HG03095 (cell line): ENCODE data around the gene ZNF532.

Source experiments
- ATAC-seq: cut with Tn5 transposase; IDR thresholded peaks from one replicate; pipeline ENCODE4 v1.9.1; 2021; ENCODE audit warnings: moderate library complexity; ENCODE audit not compliant: unreplicated experiment

ZNF532 gene

DNA sequence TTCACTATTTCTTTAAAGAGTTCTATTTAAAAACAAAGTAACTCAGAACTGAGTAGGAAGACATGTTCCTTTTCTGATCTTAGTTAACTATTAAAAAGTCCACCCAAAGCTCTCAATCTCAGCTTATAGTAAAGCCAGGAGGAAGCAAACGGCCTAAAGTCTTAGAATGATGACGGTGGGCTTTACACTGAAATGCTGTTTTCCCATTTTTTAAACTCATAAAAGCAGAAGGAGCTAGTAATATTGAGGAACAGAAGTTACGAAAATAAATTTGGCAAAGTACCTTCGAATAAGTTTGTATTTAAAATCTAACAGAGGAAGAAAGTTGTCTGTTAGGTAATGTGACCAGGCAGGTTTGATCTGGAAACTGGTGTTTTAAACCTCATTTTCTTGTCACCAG, 111.1 kb downstream of the ZNF532 start:
- ATAC-seq = no peak

DNA sequence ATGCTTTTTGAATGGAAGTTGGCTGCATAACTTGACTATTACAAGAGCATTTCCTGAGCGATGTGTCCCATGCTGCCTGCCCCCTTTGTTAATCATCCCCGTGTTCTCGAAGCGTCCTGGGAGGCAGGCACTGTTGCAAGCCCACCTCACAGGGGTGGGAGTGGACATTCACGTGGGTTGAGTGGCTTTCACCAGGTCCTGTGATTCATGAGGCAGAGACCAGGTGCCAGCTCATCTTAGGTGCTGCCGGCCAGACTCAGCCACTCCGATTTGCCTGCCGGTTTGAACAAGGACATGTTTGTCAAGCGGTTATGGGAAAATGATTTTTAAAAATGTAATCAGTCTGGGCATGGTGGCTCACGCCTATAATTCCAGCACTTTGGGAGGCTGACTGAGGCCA, 112.5 kb downstream of the ZNF532 start:
- ATAC-seq = no peak

DNA sequence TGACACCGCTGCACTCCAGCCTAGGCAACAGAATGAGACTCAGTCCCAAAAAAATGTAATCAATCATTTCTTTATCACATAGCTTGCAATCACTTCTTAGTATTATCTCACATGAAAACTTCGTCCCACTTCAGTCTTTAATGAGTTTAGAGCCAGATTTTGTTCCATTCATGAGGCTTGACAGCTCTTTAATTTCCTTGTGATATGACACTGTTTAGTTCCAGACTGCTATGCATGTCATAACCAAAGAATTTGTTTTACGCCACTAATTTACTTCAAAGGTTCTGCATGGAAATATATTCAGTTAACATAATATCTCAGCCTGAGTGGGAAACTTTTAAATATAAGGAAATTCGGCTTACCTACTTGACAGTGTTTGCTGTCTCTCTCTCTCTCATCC, 113.1 kb downstream of the ZNF532 start:
- no peak for ATAC-seq

DNA sequence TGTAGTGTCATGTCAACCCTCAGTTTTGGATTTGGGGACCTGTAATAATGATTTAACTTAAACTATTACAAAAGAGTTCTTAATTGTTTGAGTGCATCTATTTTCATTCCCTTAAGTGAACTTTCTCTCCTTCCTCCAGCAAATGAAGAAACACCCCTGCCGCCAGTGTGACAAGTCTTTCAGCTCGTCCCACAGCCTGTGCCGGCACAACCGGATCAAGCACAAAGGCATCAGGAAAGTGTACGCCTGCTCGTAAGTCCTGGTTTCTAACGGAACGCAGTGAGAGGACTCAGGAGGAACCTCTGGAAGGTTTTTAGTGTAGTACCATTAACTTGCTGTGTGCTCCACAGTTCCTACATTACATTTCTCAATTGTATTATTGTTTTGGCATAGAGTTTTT, 114.2 kb downstream of the ZNF532 start:
- no peak for ATAC-seq

DNA sequence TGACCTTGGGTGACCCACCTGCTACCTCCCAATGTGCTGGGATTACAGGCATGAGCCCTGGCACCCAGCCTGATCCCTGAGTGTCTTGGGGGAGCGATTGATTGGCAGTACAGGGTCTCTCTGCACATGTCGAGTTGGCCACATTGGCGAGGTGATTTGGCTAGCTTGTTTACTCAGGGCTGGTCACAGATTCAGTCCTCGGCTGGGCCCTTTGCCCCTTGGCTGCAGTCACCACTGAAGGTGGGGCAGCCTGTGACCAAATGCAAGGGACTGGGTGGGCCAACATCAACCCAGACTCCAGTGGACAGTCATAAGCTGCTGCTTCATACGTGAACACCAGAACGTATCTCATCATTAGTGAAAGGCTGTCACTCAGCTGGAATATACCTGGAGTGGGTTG, 114.9 kb downstream of the ZNF532 start:
- ATAC-seq = no peak

DNA sequence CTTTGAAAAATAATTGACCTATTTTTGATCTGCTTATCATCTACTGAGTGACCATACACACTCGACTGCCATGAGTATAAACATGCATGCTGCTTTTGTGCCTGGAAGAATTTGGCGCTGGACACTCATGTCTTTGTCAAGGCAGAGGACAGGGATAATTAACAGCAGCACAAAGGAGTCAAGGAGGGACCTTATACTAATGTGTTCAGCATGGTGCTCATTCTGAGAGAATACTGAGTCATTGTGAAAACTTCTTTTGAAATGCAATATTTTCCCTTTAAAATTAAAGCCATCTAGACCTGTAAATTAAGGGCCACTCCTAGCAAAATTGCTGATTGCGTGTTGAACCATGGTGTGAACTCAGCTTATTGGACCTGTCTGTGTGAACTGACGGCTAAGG, 116.3 kb downstream of the ZNF532 start:
- ATAC-seq = no peak

DNA sequence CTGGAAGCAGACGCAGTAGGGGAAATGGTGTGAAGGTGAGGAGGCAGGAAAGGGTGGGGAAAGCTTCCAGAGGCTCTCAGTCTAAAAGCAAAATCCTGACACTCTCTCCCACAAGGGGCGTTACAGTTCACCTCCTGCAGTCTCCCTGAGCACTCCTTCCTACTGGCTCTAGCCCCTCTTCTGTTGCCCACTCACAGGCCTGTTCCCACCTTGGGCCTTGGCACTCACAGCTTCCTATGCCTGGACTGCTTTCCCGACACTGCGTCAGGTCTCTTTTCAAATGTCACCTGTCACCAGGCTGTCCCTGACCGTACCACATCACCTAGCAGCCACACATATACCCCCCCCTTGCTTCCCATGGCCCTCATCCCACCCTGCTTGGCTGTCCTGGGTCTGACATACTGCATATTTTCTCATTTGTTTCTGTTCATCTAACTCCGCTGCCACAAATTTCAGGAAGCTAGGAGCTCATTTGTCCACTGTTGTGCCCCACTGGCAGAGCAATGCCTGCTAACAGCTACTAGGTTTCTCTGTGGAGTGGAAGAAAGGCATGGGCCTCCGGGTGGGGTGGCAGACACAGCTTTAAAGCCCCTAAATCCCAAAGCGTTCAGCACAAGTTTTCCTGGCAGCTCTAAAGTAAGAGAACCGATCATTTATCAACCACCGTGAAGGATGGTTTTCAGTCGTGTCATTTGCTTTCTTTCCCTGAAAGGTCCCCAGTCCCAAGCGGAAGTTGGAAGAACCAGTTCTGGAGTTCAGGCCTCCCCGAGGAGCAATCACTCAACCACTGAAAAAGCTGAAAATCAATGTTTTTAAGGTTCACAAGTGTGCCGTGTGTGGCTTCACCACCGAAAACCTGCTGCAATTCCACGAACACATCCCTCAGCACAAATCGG, 118.8 kb downstream of the ZNF532 start:
- no peak for ATAC-seq

DNA sequence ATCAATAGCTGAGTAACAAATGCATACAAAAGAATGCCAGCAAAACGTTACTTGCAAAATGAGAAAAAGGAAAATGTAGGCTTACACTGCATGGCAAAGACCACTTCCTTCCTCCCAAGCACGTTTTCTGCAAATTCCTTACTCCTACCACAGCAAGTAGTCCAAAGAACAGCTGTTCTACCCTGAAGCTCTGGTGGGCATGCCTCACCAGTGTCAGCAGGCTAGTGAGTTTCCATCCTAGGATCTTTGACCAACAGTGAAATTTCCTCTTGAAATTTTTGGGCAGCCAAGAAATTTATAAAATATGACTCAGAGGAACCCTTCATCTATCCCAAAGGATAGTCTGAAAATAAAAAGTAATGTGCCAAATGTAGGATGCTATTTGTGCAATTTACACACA, 123.9 kb downstream of the ZNF532 start:
- ATAC-seq = no peak

DNA sequence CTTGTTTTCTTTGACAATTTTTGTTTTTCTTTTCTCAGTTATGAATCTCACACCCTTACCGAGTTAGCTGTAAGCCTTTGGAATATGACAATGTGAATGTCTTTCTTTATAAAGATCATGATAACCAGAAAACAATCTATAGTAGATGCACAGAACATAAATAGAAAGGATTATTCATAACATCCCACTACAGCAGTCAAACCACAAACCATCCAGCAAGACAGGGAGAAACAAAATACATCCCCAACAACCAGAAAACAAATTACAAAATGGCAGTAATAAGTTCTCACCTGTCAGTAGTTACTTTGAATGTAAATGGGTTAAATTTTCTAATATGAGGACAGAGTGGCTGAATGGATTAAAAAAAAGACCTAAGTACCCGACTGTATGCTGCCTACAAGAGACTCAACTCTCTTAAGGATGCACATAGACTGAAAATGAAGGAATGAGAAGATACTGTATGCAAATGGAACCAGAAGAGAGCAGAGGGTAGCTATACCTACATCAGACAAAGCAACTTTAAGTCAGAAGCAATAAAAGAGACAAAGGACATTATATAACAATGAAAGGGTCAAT, 124.6 kb downstream of the ZNF532 start:
- ATAC-seq = no peak

DNA sequence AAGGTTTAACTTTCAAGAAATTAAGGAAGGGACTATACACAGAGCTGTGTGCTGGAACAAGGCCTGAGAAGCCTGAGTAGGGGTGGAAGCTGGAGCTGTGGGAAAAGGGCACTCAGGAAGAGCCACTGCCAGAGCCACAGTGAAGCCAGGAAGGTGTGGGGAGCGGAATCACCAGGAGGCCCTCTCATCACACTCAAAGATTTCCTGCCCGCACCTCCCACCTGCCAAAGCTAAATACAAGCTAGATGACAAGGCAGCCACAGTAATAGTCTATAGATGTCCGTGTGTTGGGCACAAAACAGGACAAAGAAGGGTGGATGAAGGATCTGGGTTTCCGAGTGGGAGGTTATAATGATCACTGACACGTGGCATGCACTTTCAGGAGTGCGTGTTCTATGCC, 126.0 kb downstream of the ZNF532 start:
- ATAC-seq = peak; percentile 13

DNA sequence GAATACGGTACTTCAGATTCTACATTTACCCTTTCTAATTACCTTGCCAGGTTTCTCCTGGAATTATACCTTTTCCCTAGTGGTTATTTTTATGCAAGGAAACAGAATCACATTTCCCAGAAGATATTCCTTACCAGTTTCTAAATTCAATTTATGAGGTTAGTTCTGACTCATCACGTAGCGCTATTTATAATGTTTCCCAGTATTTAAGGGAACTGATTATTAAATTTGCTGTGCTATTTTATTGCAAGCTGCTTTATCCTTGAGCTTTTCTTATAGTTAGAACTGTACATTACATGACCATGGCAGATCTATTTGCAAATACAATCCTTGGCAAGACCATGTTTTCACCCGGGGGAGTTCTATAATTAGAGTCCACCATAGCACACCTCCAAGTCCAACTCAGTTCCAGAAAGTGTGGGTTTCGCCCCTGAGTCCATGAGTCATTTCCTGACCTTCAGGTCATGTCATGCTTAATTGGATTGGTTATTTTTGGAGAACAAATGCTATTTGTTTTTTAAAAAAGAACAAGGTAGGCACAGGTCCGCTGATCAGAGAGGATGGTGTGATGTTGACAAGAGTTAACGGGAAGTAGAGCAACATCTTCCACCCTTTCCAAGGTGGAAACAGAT, 126.6 kb downstream of the ZNF532 start:
- peak; percentile 68 for ATAC-seq

DNA sequence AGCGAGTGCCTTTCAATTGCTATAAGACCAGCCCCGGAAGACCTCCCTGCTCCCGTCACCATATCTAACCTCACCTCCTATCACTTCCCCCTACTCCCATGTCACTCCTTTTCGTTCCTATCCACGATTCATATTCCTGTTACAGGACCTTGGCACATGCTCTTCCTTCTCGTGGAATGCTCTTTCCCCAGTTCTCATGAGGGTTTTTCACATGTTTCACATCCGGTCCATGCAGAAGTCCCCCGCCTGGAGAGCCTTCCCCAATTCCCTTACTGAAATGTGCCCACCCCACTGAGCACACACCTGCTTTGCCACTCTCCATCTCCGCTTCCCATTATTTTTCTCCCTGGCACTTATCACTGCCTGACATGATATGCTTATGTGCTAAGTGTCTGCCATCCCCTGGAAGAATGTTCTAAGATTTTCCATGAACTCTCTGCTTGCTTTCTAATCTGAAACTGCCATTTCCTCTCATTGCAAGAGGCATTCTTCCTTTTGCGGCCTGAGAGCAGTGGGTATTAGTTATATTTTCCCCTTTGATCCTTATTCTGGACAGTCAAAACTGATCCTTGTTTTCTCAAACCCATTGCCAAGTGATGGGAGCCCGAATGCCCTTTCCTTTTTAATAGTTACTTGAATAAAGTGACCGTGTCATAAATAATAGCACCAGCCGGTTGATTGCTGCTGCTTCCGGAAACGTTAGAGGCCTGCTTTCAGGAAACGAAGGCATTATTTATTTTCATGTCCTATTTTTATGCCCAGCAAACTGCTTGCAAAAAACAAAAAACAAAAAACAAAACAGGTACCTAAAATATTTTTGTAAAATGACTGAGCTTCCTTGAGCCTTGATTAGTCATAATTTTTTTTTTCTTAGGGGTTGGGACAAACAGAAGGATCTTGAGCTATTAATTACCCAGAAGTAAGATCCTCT, 127.9 kb downstream of the ZNF532 start:
- no peak for ATAC-seq

DNA sequence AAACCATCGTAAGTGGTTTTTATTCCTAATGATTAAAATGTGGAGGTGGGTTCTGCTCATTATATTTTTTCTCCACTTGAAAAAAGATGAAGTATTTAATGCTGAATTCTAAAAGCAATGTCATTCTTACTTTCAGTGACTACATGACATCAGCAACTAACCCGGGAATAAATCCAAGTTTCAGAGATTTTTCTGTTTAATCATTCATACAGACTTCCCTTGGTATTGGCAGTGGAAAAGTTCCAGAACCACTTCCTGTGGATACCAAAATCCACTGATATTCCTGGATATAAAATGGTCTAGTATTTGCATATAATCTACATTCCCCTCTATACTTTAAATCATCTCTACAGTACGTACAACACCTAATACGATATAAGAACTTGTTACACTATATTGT, 128.6 kb downstream of the ZNF532 start:
- ATAC-seq = no peak

DNA sequence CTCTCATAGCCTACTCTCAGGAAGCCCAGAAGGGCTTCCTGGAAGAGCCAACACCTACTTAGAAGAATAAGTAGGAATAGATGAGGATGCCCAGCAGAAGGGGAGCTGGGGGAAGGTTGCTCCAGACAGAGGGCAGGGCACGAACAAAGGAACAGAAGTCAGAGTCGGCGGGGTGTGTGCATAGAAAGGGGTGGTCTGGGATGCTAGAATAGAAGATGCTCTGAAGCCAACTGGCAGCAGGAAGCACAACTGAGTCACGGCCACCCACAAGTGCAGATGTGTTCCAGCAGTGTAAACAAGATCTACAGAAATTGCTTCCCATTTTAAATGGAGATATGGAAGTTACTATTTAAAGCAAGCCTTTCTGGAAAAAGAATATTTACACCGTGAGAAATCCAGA, 131.0 kb downstream of the ZNF532 start:
- no peak for ATAC-seq

DNA sequence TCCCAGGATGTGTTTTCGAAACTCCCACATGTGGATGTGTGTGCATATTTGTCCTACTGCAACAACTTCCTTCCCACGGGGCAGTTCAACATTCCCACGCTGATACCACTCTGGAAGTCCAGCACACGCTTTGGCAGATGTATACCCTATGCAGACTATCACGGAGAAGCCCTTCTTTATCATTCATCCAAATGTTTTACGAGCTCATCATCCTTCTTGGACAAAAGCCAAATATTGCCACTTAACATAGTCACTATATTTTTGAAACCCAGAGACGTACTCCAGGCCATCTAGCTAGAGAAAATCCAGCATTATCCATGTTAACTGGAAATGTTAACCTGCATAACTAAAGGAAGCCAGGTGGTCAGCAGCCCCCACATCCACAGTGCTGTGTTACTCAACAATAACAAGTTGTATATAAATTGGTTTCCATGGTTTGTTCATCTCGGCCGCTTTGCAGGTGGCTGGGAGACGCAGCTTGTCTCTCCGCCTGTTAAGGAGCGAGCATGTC, 131.5 kb downstream of the ZNF532 start:
- no peak for ATAC-seq

DNA sequence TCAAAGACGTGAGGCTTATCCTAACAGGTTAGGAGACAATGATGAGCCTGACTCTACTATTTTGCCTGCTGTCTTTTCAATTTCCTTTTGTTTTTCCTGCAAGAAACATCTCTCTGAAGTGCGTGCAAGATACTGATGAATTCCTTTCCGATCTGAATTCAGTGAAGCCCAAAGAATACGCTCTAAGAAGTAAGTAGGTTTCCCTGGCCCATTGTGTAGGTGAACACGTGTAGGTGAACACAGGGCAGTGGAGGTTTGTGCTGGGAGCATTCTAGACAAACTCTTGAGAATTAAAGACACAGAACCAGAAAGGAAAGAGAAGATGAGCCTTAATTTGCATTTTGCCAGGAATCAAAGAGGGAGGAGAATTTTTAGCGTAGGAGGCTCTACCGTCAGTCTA, 132.0 kb downstream of the ZNF532 start:
- no peak for ATAC-seq

DNA sequence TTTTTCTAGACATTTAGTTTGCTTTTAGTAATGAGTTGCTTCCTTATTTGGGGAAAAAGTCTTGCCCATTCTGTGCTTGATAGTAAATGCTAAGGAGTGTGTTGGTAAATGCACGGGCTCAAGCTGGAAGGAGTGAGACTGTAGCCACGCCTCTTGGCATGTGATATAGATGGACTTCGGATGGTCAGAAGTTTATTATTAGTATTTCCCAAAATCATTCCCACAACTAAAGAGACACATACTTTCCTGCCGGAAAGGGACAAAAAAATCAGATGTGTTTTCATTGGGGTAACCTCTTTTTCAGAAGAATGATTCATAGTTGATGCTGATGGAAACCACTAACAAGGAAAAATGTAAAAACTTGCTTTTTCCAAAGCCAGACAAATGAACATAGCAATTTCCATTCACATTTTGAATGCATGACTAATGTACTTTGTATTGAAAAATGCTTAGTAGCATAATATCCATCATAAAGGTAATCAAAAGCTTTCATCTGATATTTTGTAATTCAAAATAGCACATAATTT, 133.2 kb downstream of the ZNF532 start:
- no peak for ATAC-seq

DNA sequence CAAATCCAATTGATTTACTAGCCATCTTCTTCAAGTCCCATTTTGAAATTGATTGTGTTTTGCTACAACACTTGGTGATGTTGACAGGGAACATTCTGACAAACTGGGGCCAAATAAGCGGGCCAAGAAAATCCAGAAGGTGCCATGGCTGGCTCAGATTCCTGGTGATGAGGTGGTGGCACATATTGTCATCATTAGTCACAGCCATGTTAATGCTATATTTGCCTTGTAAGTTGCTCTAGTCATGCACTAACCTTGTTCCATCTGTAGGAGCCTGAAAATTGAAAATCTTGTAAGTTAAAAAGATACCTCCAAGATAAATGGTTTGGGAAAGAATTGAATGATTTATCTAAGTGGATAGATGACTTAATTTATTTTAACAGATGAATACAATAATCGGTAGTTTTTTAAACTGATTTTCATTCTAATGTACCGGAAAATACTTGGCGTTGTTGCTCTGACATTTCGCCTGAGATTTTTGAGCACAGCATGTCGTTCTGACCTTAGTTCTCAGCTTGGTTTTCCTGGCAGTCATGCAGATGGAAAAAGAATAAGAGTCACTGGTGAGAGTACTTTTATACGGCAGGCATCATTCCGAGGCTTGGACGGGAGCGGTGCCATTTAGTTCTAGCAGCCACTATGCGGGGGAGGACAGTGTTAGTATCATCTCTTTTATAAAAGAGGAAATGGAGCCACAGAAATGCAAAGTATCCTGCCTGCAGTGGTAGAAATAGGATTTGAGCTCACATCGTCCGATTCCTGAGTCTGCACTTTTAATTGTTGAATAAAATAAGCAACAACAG, 133.9 kb downstream of the ZNF532 start:
- ATAC-seq = peak; percentile 88

DNA sequence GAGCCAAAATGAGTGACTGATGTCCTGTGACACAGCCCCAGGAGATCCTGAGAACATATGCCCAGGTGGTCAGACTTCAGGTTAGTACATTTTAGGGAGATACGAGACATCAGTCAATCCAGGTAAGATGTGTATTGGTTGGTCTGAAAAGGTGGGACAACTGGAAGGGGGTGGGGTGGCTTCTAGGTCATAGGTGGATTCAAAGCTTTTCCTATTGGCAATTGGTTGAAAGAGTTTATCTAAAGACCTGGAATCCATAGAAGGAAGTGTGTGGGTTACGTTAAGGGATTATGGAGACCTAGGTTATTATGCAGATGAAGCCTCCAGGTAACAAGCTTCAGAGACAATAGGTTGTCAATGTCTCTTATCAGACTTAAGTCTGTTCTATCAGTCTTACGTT, 136.5 kb downstream of the ZNF532 start:
- no peak for ATAC-seq

DNA sequence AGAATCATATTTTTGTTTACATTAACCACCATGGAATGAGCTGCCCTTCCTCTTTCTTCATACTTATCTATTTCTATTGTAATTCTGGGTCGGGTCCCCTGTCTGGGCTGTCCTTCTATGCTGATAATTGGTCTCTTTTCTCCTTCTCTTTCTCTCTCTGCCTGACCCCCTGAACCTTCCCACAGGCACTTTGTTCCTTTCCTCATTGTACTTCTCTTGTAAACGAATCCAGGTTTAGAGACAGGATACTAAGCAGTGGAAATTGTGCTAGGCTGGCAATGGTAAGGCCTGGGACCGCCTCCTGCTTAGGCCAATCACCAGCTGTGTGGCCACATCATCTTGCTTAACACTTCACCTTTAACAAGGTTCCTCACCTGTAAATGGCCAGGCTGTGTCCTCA, 137.0 kb downstream of the ZNF532 start:
- no peak for ATAC-seq
